Endothelial cell of umbilical vein (primary cell): ENCODE results near the gene TRIM65. TPM values are rescaled to one million over a fixed set of nuclear protein-coding genes. Genes with fewer than 3 reads are reported as not detected.

Source experiments
- Bru-seq: library from RNA; stranded (reverse); fragments of 400-500 nt; gene quantifications from one replicate; lab custom pipeline; 2021; lab: Mats Ljungman, UMichigan
- BruChase-seq, 2 experiments: library from RNA; stranded (reverse); fragments of 400-500 nt; gene quantifications; one replicate each; lab custom pipeline; 2021; lab: Mats Ljungman, UMichigan
- BruUV-seq: library from RNA; stranded (reverse); fragments of 400-500 nt; replicated peaks from 2 replicates; lab custom pipeline; 2021; lab: Mats Ljungman, UMichigan
- CTCF ChIA-PET: fragments of 300-600, 350-600 bp; sonication (Branson Sonifier 250); formaldehyde crosslinking; loops from one replicate; lab custom pipeline; 2021; ENCODE audit warnings: antibody characterized with exemption, inconsistent platforms; lab: Charles Lee
- POLR2A ChIA-PET: fragments of 300-600, 350-600 bp; sonication (Branson Sonifier 250); formaldehyde crosslinking; loops from one replicate; lab custom pipeline; 2021; ENCODE audit warnings: antibody characterized with exemption, inconsistent platforms; lab: Charles Lee
- DNase-seq: peaks from one replicate; pipeline ENCODE4 v3.0.0-alpha.2; 2011; ENCODE audit warnings: low read depth, low spot score
- FAIRE-seq: peaks from 2 replicates; lab custom pipeline; 2011; peaks lifted over from hg19 to GRCh38; lab: Jason Lieb, UNC
- H2AFZ ChIP-seq: 2 replicates; pipeline ENCODE4 v1.6.0; 2012; ENCODE audit warnings: low read depth, low read length, control low read depth, inconsistent platforms
- H3K27ac ChIP-seq: 2 replicates; pipeline ENCODE4 v1.5.1; 2011; ENCODE audit warnings: low read depth, mild to moderate bottlenecking, control low read depth, low read length, moderate library complexity; ENCODE audit not compliant: insufficient read depth
- H3K27me3 ChIP-seq, 2 experiments: 2 replicates each; pipeline versions ENCODE4 v1.6.0 to v1.6.1; 2011; ENCODE audit warnings: low read length in 2 of 2, mixed read lengths in 1 of 2; ENCODE audit not compliant: control insufficient read depth in 2 of 2, insufficient read depth in 2 of 2
- H3K36me3 ChIP-seq, 2 experiments: 2 replicates in 1 of 2; 3 replicates in 1 of 2; pipeline ENCODE4 v1.5.1; 2011; ENCODE audit warnings: low read length in 2 of 2, mild to moderate bottlenecking in 1 of 2, moderate library complexity in 1 of 2; ENCODE audit not compliant: control insufficient read depth in 2 of 2, insufficient read depth in 2 of 2; ENCODE audit errors: extremely low read depth in 1 of 2
- H3K4me1 ChIP-seq: 3 replicates; pipeline ENCODE4 v1.5.1; 2011; ENCODE audit warnings: mild to moderate bottlenecking, low read length; ENCODE audit not compliant: control insufficient read depth, insufficient read depth; ENCODE audit errors: extremely low read depth
- H3K4me2 ChIP-seq: 2 replicates; pipeline ENCODE4 v1.6.1; 2011; ENCODE audit warnings: low read length, control low read depth, mixed read lengths; ENCODE audit not compliant: insufficient read depth
- H3K4me3 ChIP-seq, 3 experiments: fragments of 200-600 bp in 1 of 3; sonication (generic), shearing (Covaris generic) in 1 of 3; replicated peaks in 1 of 3; 2 replicates each; pipeline ENCODE4 v1.5.1; 2011 to 2016; ENCODE audit warnings: control low read depth in 3 of 3, low read length in 3 of 3, mild to moderate bottlenecking in 2 of 3, inconsistent platforms in 1 of 3, low read depth in 1 of 3, moderate library complexity in 1 of 3; ENCODE audit not compliant: insufficient read depth in 1 of 3
- H3K79me2 ChIP-seq: 2 replicates; pipeline ENCODE4 v1.6.0; 2012; ENCODE audit warnings: low read length, inconsistent platforms; ENCODE audit not compliant: control insufficient read depth, insufficient read depth
- H3K9ac ChIP-seq: replicated peaks from 2 replicates; pipeline ENCODE3; 2011; ENCODE audit warnings: low read length, control low read depth; ENCODE audit not compliant: insufficient read depth; ENCODE audit errors: extremely low read depth
- H3K9me1 ChIP-seq: replicated peaks from 3 replicates; pipeline ENCODE4 v1.6.0; 2011; ENCODE audit warnings: mild to moderate bottlenecking, low read length; ENCODE audit not compliant: control insufficient read depth, insufficient read depth; ENCODE audit errors: extremely low read depth
- H3K9me3 ChIP-seq: replicated peaks from 2 replicates; pipeline ENCODE4 v1.5.1; 2012; ENCODE audit warnings: low read length, inconsistent platforms; ENCODE audit not compliant: control insufficient read depth, insufficient read depth
- H4K20me1 ChIP-seq: replicated peaks from 2 replicates; pipeline ENCODE3; 2011; ENCODE audit warnings: mild to moderate bottlenecking, low read length; ENCODE audit not compliant: control insufficient read depth, insufficient read depth; ENCODE audit errors: extremely low read depth
- CTCF ChIP-seq, 2 donors: IDR thresholded peaks; 1 replicate in 1 of 2; 2 replicates in 1 of 2; pipeline ENCODE4 v1.5.1; 2011; ENCODE audit warnings: low read length in 2 of 2, mild to moderate bottlenecking in 2 of 2, moderate library complexity in 2 of 2, control low read depth in 1 of 2, inconsistent platforms in 1 of 2, low read depth in 1 of 2; ENCODE audit not compliant: insufficient read depth in 1 of 2; ENCODE audit errors: extremely low read depth in 1 of 2
- EZH2 ChIP-seq: IDR thresholded peaks from 2 replicates; pipeline ENCODE4 v1.6.1; 2012; ENCODE audit warnings: borderline replicate concordance, low read depth, mild to moderate bottlenecking, moderate library complexity, low read length, inconsistent platforms; ENCODE audit not compliant: severe bottlenecking
- FOS ChIP-seq: IDR thresholded peaks from 2 replicates; pipeline ENCODE4 v1.6.1; 2011; ENCODE audit warnings: mild to moderate bottlenecking, low read length, moderate library complexity, borderline replicate concordance; ENCODE audit not compliant: insufficient read depth
- GATA2 ChIP-seq: IDR thresholded peaks from 2 replicates; pipeline ENCODE4 v1.7.0; 2011; ENCODE audit warnings: low read depth, mild to moderate bottlenecking, moderate library complexity, mixed read lengths, low read length; ENCODE audit not compliant: insufficient read length, insufficient read depth
- JUN ChIP-seq: IDR thresholded peaks from 2 replicates; pipeline ENCODE4 v1.6.1; 2011; ENCODE audit warnings: borderline replicate concordance, low read depth; ENCODE audit not compliant: insufficient read length, insufficient read depth
- MAX ChIP-seq: IDR thresholded peaks from 2 replicates; pipeline ENCODE4 v1.6.1; 2011; ENCODE audit not compliant: insufficient read depth, insufficient read length
- MYC ChIP-seq: IDR thresholded peaks from one replicate; pipeline ENCODE4 v1.6.1; 2011; ENCODE audit warnings: mild to moderate bottlenecking, low read depth, low read length
- POLR2A ChIP-seq: IDR thresholded peaks from 2 replicates; pipeline ENCODE4 v1.6.1; 2012; ENCODE audit warnings: low read depth, mild to moderate bottlenecking, control low read depth, low read length
- POLR2AphosphoS5 ChIP-seq: IDR thresholded peaks from 2 replicates; pipeline ENCODE4 v1.6.1; 2012; ENCODE audit warnings: low read depth, mild to moderate bottlenecking, control low read depth, low read length, moderate library complexity; ENCODE audit not compliant: insufficient read depth
- dilution Hi-C: fragments of 300-500 bp; cut with MboI; formaldehyde crosslinking; loops from one replicate; pipeline ENCODE4 v1.15.0; 2019; ENCODE audit warnings: low sequenced_read_pairs; ENCODE audit not compliant: extremely low pct_ligation_motif_present
- intact Hi-C: fragments of 100-400 bp; cut with micrococcal nuclease; formaldehyde crosslinking; loops from one replicate; pipeline ENCODE4 v1.10.0; 2022
- long read RNA-seq: library from polyadenylated mRNA; stranded (forward); transcript quantifications from one replicate; pipeline ENCODE4 v2.0.0, GENCODE V29; 2021
- polyA minus RNA-seq, 3 experiments: library from RNA; depleted of rRNA, polyadenylated mRNA; stranded (reverse); fragments of >200 nt; gene quantifications; 1 replicate in 1 of 3; 2 replicates in 2 of 3; pipeline ENCODE4 v1.2.3, GENCODE V29; 2011
- polyA plus RNA-seq, 4 experiments: library from polyadenylated mRNA; depleted of rRNA in 3 of 4; stranded (reverse) in 3 of 4; unstranded in 1 of 4; fragments of >200 nt; gene quantifications; 2 replicates each; pipeline versions ENCODE4 v1.2.1 to v1.2.3, GENCODE V29; 2011 to 2012; ENCODE audit warnings: missing spikeins in 1 of 4
- total RNA-seq: library from RNA; stranded (reverse); gene quantifications from 2 replicates; pipeline ENCODE4 v1.2.3, GENCODE V29; 2021

Gene TRIM65
- total RNA-seq (28.1 and 33.5 TPM in 2 replicates), polyA plus RNA-seq (18.6 and 19.3 TPM in 2 replicates), polyA minus RNA-seq (10.9 and 12.8 TPM in 2 replicates), Bru-seq, nascent RNA (percentile 71 among the genes with signal in this experiment), BruChase-seq, experiment 1, labeled RNA remaining after a 6-hour chase (percentile 94 among the genes with signal in this experiment), BruChase-seq, experiment 2, labeled RNA remaining after a 2-hour chase (percentile 90 among the genes with signal in this experiment)
- polyA plus RNA-seq (2011; cell fraction: cytosol; rRNA removed) = 13.3 and 16.1 TPM in 2 replicates
- 15.9 and 16.9 TPM in 2 replicates for polyA plus RNA-seq (2011; cell fraction: nucleus; rRNA removed)
- polyA plus RNA-seq (2012) = 18.0 and 25.3 TPM in 2 replicates
- 14.5 TPM for polyA minus RNA-seq (2011; cell fraction: cytosol; rRNA and poly(A)+ RNA removed)
- polyA minus RNA-seq (2011; cell fraction: nucleus; rRNA and poly(A)+ RNA removed) = 5.7 and 6.3 TPM in 2 replicates
- long read RNA-seq, transcript TRIM65-201 (6 exons, 3,439 nt) = major isoform, 11 of 55 reads
- long read RNA-seq, partial matches to known transcripts = 2 of 55 reads
- long read RNA-seq, other reads (novel, unspliced or antisense) = 40 of 55 reads

- FAIRE-seq (peak; percentile 37), DNase-seq (peak; percentile 69)
- H2AFZ ChIP-seq = peak within 1 kb of the TSS; percentile 80
- peak within 1 kb of the TSS; percentile 49 for H3K4me2 ChIP-seq
- H3K27me3 ChIP-seq = no peaks in the 10 kb centered on the region
- peak within 1 kb of the TSS; percentile 67 for H3K27ac ChIP-seq
- H3K4me3 ChIP-seq = peak within 1 kb of the TSS; percentile 50 to 58 (median 57)
- H4K20me1 ChIP-seq = no peaks in the 10 kb centered on the region
- intact Hi-C loops = loop anchor here (1.0 to 5.0 kb wide), 4 partner anchors 19 to 119 kb away; partner anchors contain the start of genes UNC13D and WBP2
- ChIA-PET POLR2A (interaction anchor here (1.3 kb wide), 1 partner anchor 117 kb away, joined by 4 read pairs; no protein-coding TSS in a partner anchor), CTCF (interaction anchor here (0.7 to 3.6 kb wide), 26 partner anchors 8 to 143 kb away, joined by 3 to 42 read pairs (median 4); partner anchors contain the start of genes GALK1, MRPL38, TRIM47 and WBP2)
- dilution Hi-C loops = no loop called here
- peaks cover 7 to 26% of the 10 kb centered on the region in 2 experiments for H3K36me3 ChIP-seq
- peaks cover 11% of the 10 kb centered on the region for H3K4me1 ChIP-seq
- TF ChIP-seq JUN = no peak
- TF ChIP-seq CTCF (IDR thresholded peaks at IDR 0.05; ENCODE audit: extremely low read depth in 1 of 2, insufficient read depth in 1 of 2, low read depth in 1 of 2, low read length in 2 of 2) = peak; percentile 31 to 42
- peak; percentile 79 for TF ChIP-seq POLR2A
- TF ChIP-seq MAX = peak; percentile 31
- TF ChIP-seq GATA2 = no peak
- peak; percentile 79 for TF ChIP-seq POLR2AphosphoS5
- peak; percentile 6 for TF ChIP-seq MYC
- peak; percentile 52 for TF ChIP-seq FOS
- TF ChIP-seq EZH2 = no peak
- H3K9ac ChIP-seq = peak within 1 kb of the TSS; percentile 70
- H3K9me3 ChIP-seq = no peaks in the 10 kb centered on the region
- BruUV-seq = no TSS peak
- H3K79me2 ChIP-seq = peaks cover 22% of the 10 kb centered on the region
- H3K9me1 ChIP-seq = no peaks in the 10 kb centered on the region
Measured at GRCh38 chr17:75896415-75897159, at the start of gene TRIM65. Gene TRIM65, minus strand, starts transcription at chr17:75896951. Its CDS starts 14 bp downstream, at chr17:75896937.
